Right atrium auricular region (tissue), 2 donors: ENCODE data around the gene INSRR. TPM values are rescaled to one million over a fixed set of nuclear protein-coding genes. Genes with fewer than 3 reads are reported as not detected.

Source experiments
- DNase-seq: peaks from one replicate; pipeline ENCODE4 v3.0.0-alpha.2; 2019; ENCODE audit warnings: low spot score
- H3K27ac ChIP-seq, 2 donors: fragments of 200-600 bp; sonication (generic); 1 replicate in 1 of 2; 2 replicates in 1 of 2; pipeline ENCODE4 v1.5.1; 2016 to 2019
- H3K27me3 ChIP-seq, 2 donors: fragments of 200-600 bp; sonication (generic); one replicate each; pipeline versions ENCODE4 v1.5.1 to v1.6.0; 2017 to 2019
- H3K36me3 ChIP-seq: fragments of 200-600 bp; sonication (generic); one replicate; pipeline ENCODE4 v1.5.1; 2016
- H3K4me1 ChIP-seq, 2 donors: fragments of 200-600 bp; sonication (generic); one replicate each; pipeline versions ENCODE4 v1.5.1 to v1.6.0; 2017 to 2019
- H3K4me3 ChIP-seq, 2 donors: fragments of 200-600 bp; sonication (generic); 1 replicate in 1 of 2; 2 replicates in 1 of 2; pipeline ENCODE4 v1.5.1; 2017 to 2019; ENCODE audit warnings: mild to moderate bottlenecking in 1 of 2, moderate library complexity in 1 of 2
- H3K9me3 ChIP-seq, 2 donors: fragments of 200-600 bp; sonication (generic); one replicate each; pipeline ENCODE4 v1.5.1; 2019
- CTCF ChIP-seq, 2 donors: fragments of 200-600 bp; sonication (generic); IDR thresholded peaks; one replicate each; pipeline ENCODE4 v1.5.1; 2019; ENCODE audit warnings: antibody characterized with exemption in 2 of 2
- total RNA-seq, 2 donors: library from RNA; depleted of rRNA; stranded (reverse); fragments of >200 nt; gene quantifications; one replicate each; pipeline ENCODE4 v1.1.0, GENCODE V29; 2016

The INSRR gene
- total RNA-seq, 2 donors from 2014 or later = not detected

GRCh38 chr1:156895927-156896326 lies 37.0 kb upstream of the INSRR start:
- H3K4me3 ChIP-seq = peak overlapping the region in 1 of 2 donors; percentile 4
- H3K27me3 ChIP-seq = no peaks in the 10 kb centered on the region
- no peak for DNase-seq
- no peaks in the 10 kb centered on the region for H3K9me3 ChIP-seq
- no peaks in the 10 kb centered on the region for H3K36me3 ChIP-seq
- TF ChIP-seq CTCF (IDR thresholded peaks at IDR 0.05) = no peak
- peak overlapping the region; percentile 85 to 90 for H3K27ac ChIP-seq
- peaks cover 0 to 82% of the 10 kb centered on the region in 2 donors for H3K4me1 ChIP-seq

DNA sequence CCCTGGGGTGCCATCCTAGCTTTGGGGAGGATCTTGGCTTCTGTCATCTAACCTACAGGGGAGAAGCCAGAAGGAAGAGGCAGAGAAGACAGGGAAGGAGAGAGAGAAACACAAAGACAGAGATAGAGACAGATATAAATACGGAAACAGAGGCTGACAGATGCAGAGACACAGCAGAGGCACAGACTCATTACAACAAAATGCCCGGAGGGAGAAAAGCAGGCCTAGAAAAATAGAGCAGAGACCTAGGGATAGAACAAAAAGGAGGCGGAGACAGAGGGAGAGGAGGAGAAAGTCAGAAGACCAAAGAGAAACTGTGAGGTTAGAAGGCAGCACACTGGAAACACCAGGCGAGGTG lies 36.5 kb upstream of the INSRR start:
- Histone ChIP-seq H3K27me3 (no peaks in the 10 kb centered on the region), H3K4me3 (peak overlapping the region in 1 of 2 donors; percentile 59), H3K36me3 (no peaks in the 10 kb centered on the region), H3K4me1 (peaks cover 0 to 77% of the 10 kb centered on the region in 2 donors), H3K9me3 (no peaks in the 10 kb centered on the region), H3K27ac (peak overlapping the region; percentile 85 to 90)
- DNase-seq = no peak
- no peak for TF ChIP-seq CTCF (IDR thresholded peaks at IDR 0.05)

DNA sequence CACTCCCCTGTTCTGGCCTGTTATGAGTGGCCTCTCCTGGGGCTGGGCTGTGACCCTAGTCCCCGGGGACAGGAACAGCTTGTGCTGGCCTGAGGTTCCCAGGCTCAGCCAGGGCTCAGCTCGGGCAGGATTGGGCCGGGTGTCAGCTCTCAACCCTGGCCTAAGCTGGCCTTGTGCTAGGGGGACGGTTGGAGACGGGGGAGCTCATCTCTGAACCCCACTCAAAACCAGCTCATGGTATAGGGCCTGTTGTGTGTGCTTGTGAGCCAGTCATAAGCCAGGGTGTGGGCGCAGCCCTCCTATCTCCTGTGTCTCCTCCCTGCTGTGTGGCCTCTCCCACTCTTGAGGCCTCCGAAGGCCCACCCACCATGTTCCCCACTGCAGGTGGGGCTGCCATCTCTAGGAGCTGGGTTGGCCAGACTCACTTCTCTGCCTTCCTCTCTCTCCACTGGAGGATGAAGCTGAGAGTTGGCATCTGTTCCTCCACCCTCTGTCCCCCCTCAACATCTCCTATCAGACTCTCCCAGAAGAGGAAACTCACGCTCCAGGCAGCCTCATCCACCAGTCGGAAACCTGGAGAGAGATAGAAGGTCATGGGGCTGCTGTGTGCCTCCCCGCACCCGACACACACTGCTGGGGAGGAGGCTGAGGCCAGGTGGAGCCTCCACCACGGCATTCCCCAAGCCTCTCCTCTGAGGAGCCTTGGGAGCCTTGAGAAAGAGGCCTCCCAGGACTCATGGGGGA lies 36.0 kb upstream of the INSRR start:
- Histone ChIP-seq H3K27ac (peak overlapping the region; percentile 85 to 90), H3K9me3 (no peaks in the 10 kb centered on the region), H3K4me1 (peaks cover 0 to 72% of the 10 kb centered on the region in 2 donors), H3K4me3 (peak overlapping the region; percentile 51 to 59), H3K27me3 (no peaks in the 10 kb centered on the region), H3K36me3 (no peaks in the 10 kb centered on the region)
- TF ChIP-seq CTCF (IDR thresholded peaks at IDR 0.05) = no peak
- DNase-seq = peak; percentile 66

- no peak for DNase-seq
- Histone ChIP-seq H3K4me3 (peak overlapping the region; percentile 51 to 59), H3K4me1 (peaks cover 0 to 63% of the 10 kb centered on the region in 2 donors), H3K36me3 (no peaks in the 10 kb centered on the region), H3K27ac (peak overlapping the region; percentile 85 to 90), H3K27me3 (no peaks in the 10 kb centered on the region), H3K9me3 (no peaks in the 10 kb centered on the region)
- TF ChIP-seq CTCF (IDR thresholded peaks at IDR 0.05) = no peak
Measured at GRCh38 chr1:156894001-156894400, 35.1 kb upstream of the INSRR start.

- Histone ChIP-seq H3K27ac (peak within 1 kb of the TSS; percentile 85 to 90), H3K36me3 (no peaks in the 10 kb centered on the region), H3K9me3 (no peaks in the 10 kb centered on the region), H3K4me3 (peak within 1 kb of the TSS; percentile 51 to 59), H3K27me3 (no peaks in the 10 kb centered on the region), H3K4me1 (peaks cover 0 to 56% of the 10 kb centered on the region in 2 donors)
- DNase-seq = peak; percentile 66
- TF ChIP-seq CTCF (IDR thresholded peaks at IDR 0.05) = no peak
Measured at GRCh38 chr1:156893048-156893953, 34.4 kb upstream of the INSRR start, which contains the start of gene PEAR1. TSS of gene PEAR1 (plus strand) at chr1:156893718. CDS start at chr1:156903927, 10,209 bp downstream.
